OCI-LY3 (cell line): ENCODE data around the gene C9orf153.

ENCODE experiments used
- EZH2phosphoT487 ChIP-seq: fragments of 200-600 bp; shearing (Covaris generic); IDR thresholded peaks from 2 replicates; pipeline ENCODE4 v1.6.1; 2018; ENCODE audit warnings: antibody characterized with exemption, mixed run types, low read depth
- TF ChIP-seq, protein P1 (sequence below): fragments of 200-600, 300-600 bp; sonication (generic); IDR thresholded peaks from 2 replicates; pipeline ENCODE4 v1.5.1; 2014; ENCODE audit warnings: antibody characterized with exemption, low read length, low read depth

- TF ChIP-seq, protein P1, sequence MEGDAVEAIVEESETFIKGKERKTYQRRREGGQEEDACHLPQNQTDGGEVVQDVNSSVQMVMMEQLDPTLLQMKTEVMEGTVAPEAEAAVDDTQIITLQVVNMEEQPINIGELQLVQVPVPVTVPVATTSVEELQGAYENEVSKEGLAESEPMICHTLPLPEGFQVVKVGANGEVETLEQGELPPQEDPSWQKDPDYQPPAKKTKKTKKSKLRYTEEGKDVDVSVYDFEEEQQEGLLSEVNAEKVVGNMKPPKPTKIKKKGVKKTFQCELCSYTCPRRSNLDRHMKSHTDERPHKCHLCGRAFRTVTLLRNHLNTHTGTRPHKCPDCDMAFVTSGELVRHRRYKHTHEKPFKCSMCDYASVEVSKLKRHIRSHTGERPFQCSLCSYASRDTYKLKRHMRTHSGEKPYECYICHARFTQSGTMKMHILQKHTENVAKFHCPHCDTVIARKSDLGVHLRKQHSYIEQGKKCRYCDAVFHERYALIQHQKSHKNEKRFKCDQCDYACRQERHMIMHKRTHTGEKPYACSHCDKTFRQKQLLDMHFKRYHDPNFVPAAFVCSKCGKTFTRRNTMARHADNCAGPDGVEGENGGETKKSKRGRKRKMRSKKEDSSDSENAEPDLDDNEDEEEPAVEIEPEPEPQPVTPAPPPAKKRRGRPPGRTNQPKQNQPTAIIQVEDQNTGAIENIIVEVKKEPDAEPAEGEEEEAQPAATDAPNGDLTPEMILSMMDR, result no peak
- TF ChIP-seq EZH2phosphoT487, result no peak
These were observed 42.2 kb upstream of the C9orf153 start for GRCh38 chr9:86301686-86302085.
